Stomach (tissue), 4 donors: ENCODE measurements around the gene RIPOR3.

Experiments used
- CTCF ChIP-seq, 7 experiments: fragments of 450-650 bp in 4 of 7; fragments of 200-600 bp in 3 of 7; sonication (generic) in 3 of 7; IDR thresholded peaks; one replicate each; pipeline ENCODE4 v1.5.1; 2016 to 2019; ENCODE audit warnings: antibody characterized with exemption in 7 of 7, control low read depth in 2 of 7, mild to moderate bottlenecking in 1 of 7
- EP300 ChIP-seq: sonication (generic); formaldehyde crosslinking; IDR thresholded peaks from one replicate; pipeline ENCODE4 v1.6.1; 2017; ENCODE audit warnings: antibody characterized with exemption
- POLR2A ChIP-seq, 4 donors: fragments of 450-650 bp; IDR thresholded peaks; one replicate each; pipeline ENCODE4 v1.6.1; 2016; ENCODE audit warnings: antibody characterized with exemption in 4 of 4, control low read depth in 2 of 4, mild to moderate bottlenecking in 1 of 4, moderate library complexity in 1 of 4
- POLR2AphosphoS5 ChIP-seq, 3 donors: sonication (generic); formaldehyde crosslinking; IDR thresholded peaks; one replicate each; pipeline ENCODE4 v1.6.1; 2016; ENCODE audit warnings: antibody characterized with exemption in 3 of 3

- TF ChIP-seq CTCF (IDR thresholded peaks at IDR 0.05) (no peak), POLR2A (IDR thresholded peaks at IDR 0.05) (no peak), POLR2AphosphoS5 (IDR thresholded peaks at IDR 0.05) (peak in 2 of 3 donors; percentile 74 to 87), EP300 (no peak)
These were observed 21.0 kb downstream of the RIPOR3 start for GRCh38 chr20:50670126-50670862.
